Liver (tissue), 3 donors: ENCODE results near the gene HMGCS1.

Experiments
- EGR1 ChIP-seq, 2 donors: IDR thresholded peaks; 2 replicates each; pipeline ENCODE4 v1.6.1; 2016 to 2018; ENCODE audit warnings: antibody characterized with exemption in 2 of 2, low read depth in 2 of 2
- GABPA ChIP-seq, 2 donors: IDR thresholded peaks in 1 of 2; conservative IDR thresholded peaks in 1 of 2; 2 replicates each; pipeline ENCODE4 v1.6.1; 2016; ENCODE audit warnings: antibody characterized with exemption in 2 of 2, mild to moderate bottlenecking in 1 of 2, moderate library complexity in 1 of 2
- HNF4A ChIP-seq, 2 donors: conservative IDR thresholded peaks; 2 replicates each; pipeline ENCODE4 v1.6.1; 2016; ENCODE audit warnings: antibody characterized with exemption in 2 of 2, mild to moderate bottlenecking in 2 of 2
- HNF4G ChIP-seq: IDR thresholded peaks from 2 replicates; pipeline ENCODE4 v1.6.1; 2016; ENCODE audit warnings: antibody characterized with exemption
- JUND ChIP-seq, 2 donors: IDR thresholded peaks; 2 replicates each; pipeline ENCODE4 v1.6.1; 2016; ENCODE audit warnings: antibody characterized with exemption in 2 of 2
- RAD21 ChIP-seq, 2 donors: IDR thresholded peaks; 2 replicates each; pipeline ENCODE4 v1.6.1; 2016; ENCODE audit warnings: antibody characterized with exemption in 2 of 2, mild to moderate bottlenecking in 2 of 2
- TAF1 ChIP-seq: conservative IDR thresholded peaks from 2 replicates; pipeline ENCODE4 v1.6.1; 2016; ENCODE audit warnings: antibody characterized with exemption, mild to moderate bottlenecking
- TF ChIP-seq, protein P1 (sequence below): IDR thresholded peaks from 2 replicates; pipeline ENCODE4 v1.6.1; 2016; ENCODE audit warnings: antibody characterized with exemption, mild to moderate bottlenecking
- TF ChIP-seq, protein P2 (sequence below): fragments of 150-350 bp; IDR thresholded peaks from 2 replicates; pipeline ENCODE4 v1.5.1; 2017; ENCODE audit warnings: improper control_type of control experiment, low read depth, low read length; ENCODE audit not compliant: missing input control
- TF ChIP-seq, protein P3 (sequence below): IDR thresholded peaks from 2 replicates; pipeline ENCODE4 v1.6.1; 2016; ENCODE audit warnings: antibody characterized with exemption
- TF ChIP-seq, protein P4 (sequence below): IDR thresholded peaks from 2 replicates; pipeline ENCODE4 v1.6.1; 2016; ENCODE audit warnings: antibody characterized with exemption
- TF ChIP-seq, protein P5 (sequence below): IDR thresholded peaks from 2 replicates; pipeline ENCODE4 v1.6.1; 2016; ENCODE audit warnings: antibody characterized with exemption
- donor health status: healthy.
- donor health status: healthy.

DNA sequence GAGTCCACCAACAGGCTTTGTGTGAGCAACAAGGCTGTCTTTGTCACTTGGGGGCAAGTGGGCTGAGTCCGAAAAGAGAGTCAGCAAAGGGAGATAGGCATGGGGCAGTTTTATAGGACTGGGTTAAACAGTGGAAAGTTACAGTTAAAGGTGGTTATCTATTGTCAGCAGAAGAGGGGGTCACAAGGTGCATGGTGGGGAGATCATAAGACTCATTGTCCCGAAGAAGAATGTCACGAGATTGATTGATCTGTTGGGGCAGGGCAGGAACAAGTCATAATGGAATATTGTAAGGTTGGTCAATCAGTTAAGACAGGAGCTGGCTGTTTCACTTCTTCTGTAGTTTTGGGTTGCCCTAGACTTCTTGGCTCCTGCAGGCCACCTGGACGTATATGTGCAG, 7.6 kb upstream of the HMGCS1 start:
- TF ChIP-seq, protein P1, sequence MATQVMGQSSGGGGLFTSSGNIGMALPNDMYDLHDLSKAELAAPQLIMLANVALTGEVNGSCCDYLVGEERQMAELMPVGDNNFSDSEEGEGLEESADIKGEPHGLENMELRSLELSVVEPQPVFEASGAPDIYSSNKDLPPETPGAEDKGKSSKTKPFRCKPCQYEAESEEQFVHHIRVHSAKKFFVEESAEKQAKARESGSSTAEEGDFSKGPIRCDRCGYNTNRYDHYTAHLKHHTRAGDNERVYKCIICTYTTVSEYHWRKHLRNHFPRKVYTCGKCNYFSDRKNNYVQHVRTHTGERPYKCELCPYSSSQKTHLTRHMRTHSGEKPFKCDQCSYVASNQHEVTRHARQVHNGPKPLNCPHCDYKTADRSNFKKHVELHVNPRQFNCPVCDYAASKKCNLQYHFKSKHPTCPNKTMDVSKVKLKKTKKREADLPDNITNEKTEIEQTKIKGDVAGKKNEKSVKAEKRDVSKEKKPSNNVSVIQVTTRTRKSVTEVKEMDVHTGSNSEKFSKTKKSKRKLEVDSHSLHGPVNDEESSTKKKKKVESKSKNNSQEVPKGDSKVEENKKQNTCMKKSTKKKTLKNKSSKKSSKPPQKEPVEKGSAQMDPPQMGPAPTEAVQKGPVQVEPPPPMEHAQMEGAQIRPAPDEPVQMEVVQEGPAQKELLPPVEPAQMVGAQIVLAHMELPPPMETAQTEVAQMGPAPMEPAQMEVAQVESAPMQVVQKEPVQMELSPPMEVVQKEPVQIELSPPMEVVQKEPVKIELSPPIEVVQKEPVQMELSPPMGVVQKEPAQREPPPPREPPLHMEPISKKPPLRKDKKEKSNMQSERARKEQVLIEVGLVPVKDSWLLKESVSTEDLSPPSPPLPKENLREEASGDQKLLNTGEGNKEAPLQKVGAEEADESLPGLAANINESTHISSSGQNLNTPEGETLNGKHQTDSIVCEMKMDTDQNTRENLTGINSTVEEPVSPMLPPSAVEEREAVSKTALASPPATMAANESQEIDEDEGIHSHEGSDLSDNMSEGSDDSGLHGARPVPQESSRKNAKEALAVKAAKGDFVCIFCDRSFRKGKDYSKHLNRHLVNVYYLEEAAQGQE: no peak
- TF ChIP-seq HNF4A (conservative IDR thresholded peaks at IDR 0.05): no peak
- TF ChIP-seq RAD21 (IDR thresholded peaks at IDR 0.05): no peak
- TF ChIP-seq, protein P2, sequence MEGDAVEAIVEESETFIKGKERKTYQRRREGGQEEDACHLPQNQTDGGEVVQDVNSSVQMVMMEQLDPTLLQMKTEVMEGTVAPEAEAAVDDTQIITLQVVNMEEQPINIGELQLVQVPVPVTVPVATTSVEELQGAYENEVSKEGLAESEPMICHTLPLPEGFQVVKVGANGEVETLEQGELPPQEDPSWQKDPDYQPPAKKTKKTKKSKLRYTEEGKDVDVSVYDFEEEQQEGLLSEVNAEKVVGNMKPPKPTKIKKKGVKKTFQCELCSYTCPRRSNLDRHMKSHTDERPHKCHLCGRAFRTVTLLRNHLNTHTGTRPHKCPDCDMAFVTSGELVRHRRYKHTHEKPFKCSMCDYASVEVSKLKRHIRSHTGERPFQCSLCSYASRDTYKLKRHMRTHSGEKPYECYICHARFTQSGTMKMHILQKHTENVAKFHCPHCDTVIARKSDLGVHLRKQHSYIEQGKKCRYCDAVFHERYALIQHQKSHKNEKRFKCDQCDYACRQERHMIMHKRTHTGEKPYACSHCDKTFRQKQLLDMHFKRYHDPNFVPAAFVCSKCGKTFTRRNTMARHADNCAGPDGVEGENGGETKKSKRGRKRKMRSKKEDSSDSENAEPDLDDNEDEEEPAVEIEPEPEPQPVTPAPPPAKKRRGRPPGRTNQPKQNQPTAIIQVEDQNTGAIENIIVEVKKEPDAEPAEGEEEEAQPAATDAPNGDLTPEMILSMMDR: no peak
- no peak for TF ChIP-seq JUND (IDR thresholded peaks at IDR 0.05)
- TF ChIP-seq, protein P3, sequence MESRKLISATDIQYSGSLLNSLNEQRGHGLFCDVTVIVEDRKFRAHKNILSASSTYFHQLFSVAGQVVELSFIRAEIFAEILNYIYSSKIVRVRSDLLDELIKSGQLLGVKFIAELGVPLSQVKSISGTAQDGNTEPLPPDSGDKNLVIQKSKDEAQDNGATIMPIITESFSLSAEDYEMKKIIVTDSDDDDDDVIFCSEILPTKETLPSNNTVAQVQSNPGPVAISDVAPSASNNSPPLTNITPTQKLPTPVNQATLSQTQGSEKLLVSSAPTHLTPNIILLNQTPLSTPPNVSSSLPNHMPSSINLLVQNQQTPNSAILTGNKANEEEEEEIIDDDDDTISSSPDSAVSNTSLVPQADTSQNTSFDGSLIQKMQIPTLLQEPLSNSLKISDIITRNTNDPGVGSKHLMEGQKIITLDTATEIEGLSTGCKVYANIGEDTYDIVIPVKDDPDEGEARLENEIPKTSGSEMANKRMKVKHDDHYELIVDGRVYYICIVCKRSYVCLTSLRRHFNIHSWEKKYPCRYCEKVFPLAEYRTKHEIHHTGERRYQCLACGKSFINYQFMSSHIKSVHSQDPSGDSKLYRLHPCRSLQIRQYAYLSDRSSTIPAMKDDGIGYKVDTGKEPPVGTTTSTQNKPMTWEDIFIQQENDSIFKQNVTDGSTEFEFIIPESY: no peak
- TF ChIP-seq, protein P4, sequence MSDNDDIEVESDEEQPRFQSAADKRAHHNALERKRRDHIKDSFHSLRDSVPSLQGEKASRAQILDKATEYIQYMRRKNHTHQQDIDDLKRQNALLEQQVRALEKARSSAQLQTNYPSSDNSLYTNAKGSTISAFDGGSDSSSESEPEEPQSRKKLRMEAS: no peak
- TF ChIP-seq, protein P5, sequence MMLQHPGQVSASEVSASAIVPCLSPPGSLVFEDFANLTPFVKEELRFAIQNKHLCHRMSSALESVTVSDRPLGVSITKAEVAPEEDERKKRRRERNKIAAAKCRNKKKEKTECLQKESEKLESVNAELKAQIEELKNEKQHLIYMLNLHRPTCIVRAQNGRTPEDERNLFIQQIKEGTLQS: no peak
- no peak for TF ChIP-seq TAF1
- TF ChIP-seq EGR1 (IDR thresholded peaks at IDR 0.05; ENCODE audit: low read depth in 2 of 2): no peak
- TF ChIP-seq GABPA (IDR thresholded peaks at IDR 0.05 in 1 of 2, conservative IDR thresholded peaks at IDR 0.05 in 1 of 2): no peak
- no peak for TF ChIP-seq HNF4G
